ENCODE results near the gene PMP22.

The PMP22 gene

GRCh38 chr17:15265131-15265530 is at the start of gene PMP22:
PMP22 (minus strand) TSS chr17:15265326; CDS start chr17:15260727, 4,599 bp downstream.
- FAIRE-seq = no peak

- no peak for FAIRE-seq
Measured at GRCh38 chr17:15311996-15312395, 46.9 kb upstream of the PMP22 start.

- FAIRE-seq = no peak
Measured at GRCh38 chr17:15309793-15310192, 44.7 kb upstream of the PMP22 start.

GRCh38 chr17:15309236-15309635 is 44.1 kb upstream of the PMP22 start:
- no peak for FAIRE-seq

- FAIRE-seq = no peak
Measured at GRCh38 chr17:15308758-15309157, 43.6 kb upstream of the PMP22 start.

- FAIRE-seq = peak; percentile 50
Measured at GRCh38 chr17:15307710-15308111, 42.6 kb upstream of the PMP22 start.

- FAIRE-seq = no peak
Measured at GRCh38 chr17:15303851-15304250, 38.7 kb upstream of the PMP22 start.

GRCh38 chr17:15303268-15303667 is 38.1 kb upstream of the PMP22 start:
- no peak for FAIRE-seq

- FAIRE-seq = no peak
Measured at GRCh38 chr17:15301845-15302244, 36.7 kb upstream of the PMP22 start.

- no peak for FAIRE-seq
Measured at GRCh38 chr17:15298176-15298575, 33.0 kb upstream of the PMP22 start.

- FAIRE-seq = no peak
Measured at GRCh38 chr17:15293558-15293957, 28.4 kb upstream of the PMP22 start.

GRCh38 chr17:15291674-15292361 is 26.7 kb upstream of the PMP22 start:
- no peak for FAIRE-seq

GRCh38 chr17:15290605-15291004 is 25.5 kb upstream of the PMP22 start:
- FAIRE-seq = no peak

GRCh38 chr17:15289285-15290183 is 24.4 kb upstream of the PMP22 start:
- no peak for FAIRE-seq

GRCh38 chr17:15288859-15289258 is 23.7 kb upstream of the PMP22 start:
- FAIRE-seq = no peak

GRCh38 chr17:15287538-15288267 is 22.6 kb upstream of the PMP22 start:
- no peak for FAIRE-seq

GRCh38 chr17:15285466-15285865 is 20.3 kb upstream of the PMP22 start:
- FAIRE-seq = no peak

GRCh38 chr17:15284537-15284936 is 19.4 kb upstream of the PMP22 start:
- no peak for FAIRE-seq

- FAIRE-seq = no peak
Measured at GRCh38 chr17:15284107-15284506, 19.0 kb upstream of the PMP22 start.

- no peak for FAIRE-seq
Measured at GRCh38 chr17:15281909-15282308, 16.8 kb upstream of the PMP22 start.

GRCh38 chr17:15278924-15279477 is 13.9 kb upstream of the PMP22 start:
- FAIRE-seq = no peak

GRCh38 chr17:15278380-15278779 is 13.3 kb upstream of the PMP22 start:
- no peak for FAIRE-seq

GRCh38 chr17:15274017-15274416 is 8.9 kb upstream of the PMP22 start:
- FAIRE-seq = no peak
